ENCODE results near the gene KIF18B. TPM values are rescaled to one million over a fixed set of nuclear protein-coding genes. Genes with fewer than 3 reads are reported as not detected.

KIF18B gene
- polyA plus RNA-seq, 1 experiment, result 10.6 TPM

DNA sequence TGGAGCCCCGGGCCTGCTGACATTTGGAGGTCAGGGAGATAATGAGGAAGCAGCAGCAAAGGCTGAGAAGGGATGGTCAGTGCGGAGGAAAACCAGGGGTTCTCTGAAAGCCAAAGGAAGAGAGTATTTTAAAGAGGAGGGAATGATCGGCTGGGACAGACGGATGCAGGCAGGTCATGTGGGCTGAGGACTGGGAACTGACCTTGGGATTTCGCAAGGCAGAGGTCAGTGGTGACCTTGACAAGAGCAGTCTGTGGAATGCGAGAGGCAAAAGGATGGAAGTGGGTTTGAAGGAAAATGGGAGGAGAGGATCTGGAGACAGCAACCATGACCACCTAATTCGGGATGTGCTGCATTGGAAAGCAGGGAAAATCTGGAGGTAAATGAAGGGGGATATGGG lies 58.6 kb downstream of the KIF18B start:
- TF ChIP-seq, protein P1, sequence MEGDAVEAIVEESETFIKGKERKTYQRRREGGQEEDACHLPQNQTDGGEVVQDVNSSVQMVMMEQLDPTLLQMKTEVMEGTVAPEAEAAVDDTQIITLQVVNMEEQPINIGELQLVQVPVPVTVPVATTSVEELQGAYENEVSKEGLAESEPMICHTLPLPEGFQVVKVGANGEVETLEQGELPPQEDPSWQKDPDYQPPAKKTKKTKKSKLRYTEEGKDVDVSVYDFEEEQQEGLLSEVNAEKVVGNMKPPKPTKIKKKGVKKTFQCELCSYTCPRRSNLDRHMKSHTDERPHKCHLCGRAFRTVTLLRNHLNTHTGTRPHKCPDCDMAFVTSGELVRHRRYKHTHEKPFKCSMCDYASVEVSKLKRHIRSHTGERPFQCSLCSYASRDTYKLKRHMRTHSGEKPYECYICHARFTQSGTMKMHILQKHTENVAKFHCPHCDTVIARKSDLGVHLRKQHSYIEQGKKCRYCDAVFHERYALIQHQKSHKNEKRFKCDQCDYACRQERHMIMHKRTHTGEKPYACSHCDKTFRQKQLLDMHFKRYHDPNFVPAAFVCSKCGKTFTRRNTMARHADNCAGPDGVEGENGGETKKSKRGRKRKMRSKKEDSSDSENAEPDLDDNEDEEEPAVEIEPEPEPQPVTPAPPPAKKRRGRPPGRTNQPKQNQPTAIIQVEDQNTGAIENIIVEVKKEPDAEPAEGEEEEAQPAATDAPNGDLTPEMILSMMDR (IDR thresholded peaks at IDR 0.05; ENCODE audit: insufficient read depth, low read depth, low read length), result no peak
- Histone ChIP-seq H3K36me3 (ENCODE audit: control insufficient read depth, insufficient read depth, low read length) (peaks cover 10% of the 10 kb centered on the region), H3K27me3 (ENCODE audit: control insufficient read depth, insufficient read depth, low read length) (no peaks in the 10 kb centered on the region), H3K4me3 (ENCODE audit: low read depth, low read length) (no peak overlapping the region)
- ChIA-PET POLR2A (no interaction called here), CTCF (interaction anchor here (1.8 kb wide), 1 partner anchor 115 kb away, joined by 4 read pairs; no protein-coding TSS in a partner anchor)
- DNase-seq (ENCODE audit: low read depth), result no peak

DNA sequence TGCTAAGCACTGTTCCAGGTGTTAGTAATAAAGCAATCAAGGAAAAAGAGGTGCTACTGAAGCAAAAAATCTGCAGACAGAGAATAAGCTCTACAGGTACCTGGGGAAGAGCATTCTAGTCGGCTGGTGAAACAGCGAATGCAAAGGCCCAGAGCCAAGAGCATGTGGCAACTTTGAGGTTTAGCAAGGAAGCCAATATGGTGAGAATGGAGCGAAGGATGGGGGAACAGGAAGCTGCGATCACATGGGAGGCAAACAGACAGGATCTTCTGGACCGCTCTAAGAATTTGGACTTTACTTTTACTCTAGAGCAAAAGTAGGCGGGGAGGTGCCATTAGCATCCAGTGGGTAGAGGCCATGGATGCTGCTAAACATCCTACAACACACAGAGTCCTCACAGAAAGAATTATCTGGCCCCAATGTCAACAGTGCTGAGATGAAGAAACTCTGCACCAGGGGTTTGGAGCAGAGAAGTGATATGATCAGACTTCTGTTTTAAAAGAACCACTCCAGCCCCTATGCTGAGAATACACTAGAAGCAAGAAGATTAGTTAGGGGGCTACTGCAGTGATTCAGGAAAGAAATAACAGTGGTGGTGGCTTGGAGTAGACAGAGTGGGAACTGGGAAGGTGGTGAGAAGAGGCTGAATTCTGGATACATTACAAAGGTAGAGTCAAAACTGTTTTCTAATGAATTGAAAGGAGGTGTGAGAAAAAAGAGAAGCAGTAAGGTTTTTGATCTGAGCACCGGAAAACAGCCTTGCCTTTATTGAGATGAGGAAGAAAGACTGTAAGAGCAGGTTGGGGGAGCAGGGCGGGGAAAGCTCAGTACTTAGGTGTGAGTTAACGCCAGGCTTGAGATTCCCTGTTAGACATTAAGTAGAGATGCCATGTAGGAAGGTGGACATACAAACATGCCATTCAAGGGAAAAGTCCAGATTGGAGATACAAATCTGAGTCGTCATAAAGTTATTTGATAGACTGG lies 59.3 kb downstream of the KIF18B start:
- no peak for DNase-seq (ENCODE audit: low read depth)
- POLR2A ChIA-PET, result no interaction called here
- TF ChIP-seq, protein P1 (IDR thresholded peaks at IDR 0.05; ENCODE audit: insufficient read depth, low read depth, low read length), result no peak
- H3K4me3 ChIP-seq (ENCODE audit: low read depth, low read length), result no peak overlapping the region
- H3K36me3 ChIP-seq (ENCODE audit: control insufficient read depth, insufficient read depth, low read length), result peaks cover 14% of the 10 kb centered on the region
- CTCF ChIA-PET, result interaction anchor here (1.0 to 1.9 kb wide), 4 partner anchors 10 to 110 kb away, joined by 3 to 6 read pairs (median 4); partner anchors contain the start of gene EFTUD2
- no peaks in the 10 kb centered on the region for H3K27me3 ChIP-seq (ENCODE audit: control insufficient read depth, insufficient read depth, low read length)

DNA sequence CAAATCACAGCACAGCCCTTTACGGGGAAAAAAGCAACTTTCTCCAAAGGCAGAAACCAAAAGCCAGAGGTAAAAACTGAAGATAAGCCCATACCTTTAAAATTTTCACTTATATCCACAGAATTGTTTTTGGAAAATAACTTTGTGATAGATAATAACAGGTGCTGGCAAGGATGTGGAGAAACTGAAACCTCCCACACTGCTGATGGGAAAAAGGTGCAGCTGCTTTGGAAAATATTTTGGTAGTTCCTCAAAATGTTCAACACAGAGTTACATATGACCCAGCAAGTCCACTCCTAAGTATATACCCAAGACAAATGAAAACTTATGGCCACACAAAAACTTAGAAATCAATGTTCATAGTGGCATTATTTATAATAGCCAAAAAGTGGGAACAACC lies 60.6 kb downstream of the KIF18B start:
- Histone ChIP-seq H3K4me3 (ENCODE audit: low read depth, low read length) (no peak overlapping the region), H3K27me3 (ENCODE audit: control insufficient read depth, insufficient read depth, low read length) (no peaks in the 10 kb centered on the region), H3K36me3 (ENCODE audit: control insufficient read depth, insufficient read depth, low read length) (peaks cover 16% of the 10 kb centered on the region)
- DNase-seq (ENCODE audit: low read depth), result no peak
- TF ChIP-seq, protein P1 (IDR thresholded peaks at IDR 0.05; ENCODE audit: insufficient read depth, low read depth, low read length), result no peak
- ChIA-PET POLR2A (no interaction called here), CTCF (interaction anchor here (1.7 to 1.9 kb wide), 2 partner anchors 8 to 108 kb away, joined by 5 to 6 read pairs; no protein-coding TSS in a partner anchor)

DNA sequence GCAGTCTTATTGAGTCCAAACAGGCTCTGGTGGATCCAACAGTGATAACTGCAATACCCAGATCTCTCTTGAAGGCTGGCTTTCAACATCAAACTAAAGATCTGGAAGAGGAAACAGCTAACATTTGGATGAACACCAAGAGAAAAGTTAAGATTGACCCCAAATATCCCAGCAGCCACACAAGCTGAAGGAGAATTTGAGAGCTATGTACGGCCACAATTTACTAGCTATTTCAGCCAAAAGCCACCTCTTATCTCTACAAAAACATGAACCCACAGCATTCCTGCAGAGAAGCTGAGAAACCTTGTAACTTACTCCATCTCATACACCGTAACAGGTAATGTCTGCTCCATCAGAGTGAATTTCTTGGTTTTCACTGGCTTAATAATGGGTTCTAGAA lies 62.6 kb downstream of the KIF18B start:
- ChIA-PET POLR2A (no interaction called here), CTCF (interaction anchor here (1.5 to 14.7 kb wide), 2 partner anchors 109 to 250 kb away, joined by 4 to 368 read pairs; partner anchors contain the start of gene ACBD4)
- DNase-seq (ENCODE audit: low read depth), result no peak
- Histone ChIP-seq H3K36me3 (ENCODE audit: control insufficient read depth, insufficient read depth, low read length) (peaks cover 15% of the 10 kb centered on the region), H3K4me3 (ENCODE audit: low read depth, low read length) (no peak overlapping the region), H3K27me3 (ENCODE audit: control insufficient read depth, insufficient read depth, low read length) (no peaks in the 10 kb centered on the region)
- TF ChIP-seq, protein P1 (IDR thresholded peaks at IDR 0.05; ENCODE audit: insufficient read depth, low read depth, low read length), result no peak

DNA sequence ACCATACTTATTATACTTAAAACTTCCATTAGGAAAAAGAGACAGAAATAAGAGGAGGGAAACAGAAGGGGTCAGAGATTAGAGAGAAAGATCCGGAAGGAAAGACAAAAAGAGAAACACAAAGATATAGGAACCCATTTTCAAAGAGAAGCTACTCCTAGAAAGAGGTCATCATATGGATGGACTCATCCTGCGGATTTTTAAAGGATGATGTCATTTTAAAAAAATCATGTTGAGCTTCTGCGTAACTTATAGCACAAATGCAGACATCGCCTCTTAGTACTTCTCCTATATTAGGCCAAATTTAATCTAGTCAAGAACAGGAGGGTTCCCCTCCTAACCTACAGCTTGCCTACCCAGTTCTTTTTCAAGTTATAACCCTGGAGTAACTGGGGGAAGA lies 66.4 kb downstream of the KIF18B start:
- Histone ChIP-seq H3K4me3 (ENCODE audit: low read depth, low read length) (no peak overlapping the region), H3K36me3 (ENCODE audit: control insufficient read depth, insufficient read depth, low read length) (peaks cover 18% of the 10 kb centered on the region), H3K27me3 (ENCODE audit: control insufficient read depth, insufficient read depth, low read length) (no peaks in the 10 kb centered on the region)
- CTCF ChIA-PET, result interaction anchor here (0.6 to 14.7 kb wide), 7 partner anchors 10 to 923 kb away, joined by 3 to 368 read pairs (median 6); no protein-coding TSS in a partner anchor
- POLR2A ChIA-PET, result no interaction called here
- TF ChIP-seq, protein P1 (IDR thresholded peaks at IDR 0.05; ENCODE audit: insufficient read depth, low read depth, low read length), result no peak
- DNase-seq (ENCODE audit: low read depth), result no peak

All from BJ (cell line).